Medulla oblongata (tissue), 1 donor: ENCODE results near the gene ACVR2B.
"Not testable (repeated sequence)": the region's sequence is repeated elsewhere in the genome, so short reads cannot be mapped to it uniquely, and the experiment has no call there.

Experiments
- DNase-seq: peaks from one replicate; pipeline ENCODE4 v3.0.0-alpha.2; 2015; ENCODE audit errors: extremely low spot score

ACVR2B gene

DNA sequence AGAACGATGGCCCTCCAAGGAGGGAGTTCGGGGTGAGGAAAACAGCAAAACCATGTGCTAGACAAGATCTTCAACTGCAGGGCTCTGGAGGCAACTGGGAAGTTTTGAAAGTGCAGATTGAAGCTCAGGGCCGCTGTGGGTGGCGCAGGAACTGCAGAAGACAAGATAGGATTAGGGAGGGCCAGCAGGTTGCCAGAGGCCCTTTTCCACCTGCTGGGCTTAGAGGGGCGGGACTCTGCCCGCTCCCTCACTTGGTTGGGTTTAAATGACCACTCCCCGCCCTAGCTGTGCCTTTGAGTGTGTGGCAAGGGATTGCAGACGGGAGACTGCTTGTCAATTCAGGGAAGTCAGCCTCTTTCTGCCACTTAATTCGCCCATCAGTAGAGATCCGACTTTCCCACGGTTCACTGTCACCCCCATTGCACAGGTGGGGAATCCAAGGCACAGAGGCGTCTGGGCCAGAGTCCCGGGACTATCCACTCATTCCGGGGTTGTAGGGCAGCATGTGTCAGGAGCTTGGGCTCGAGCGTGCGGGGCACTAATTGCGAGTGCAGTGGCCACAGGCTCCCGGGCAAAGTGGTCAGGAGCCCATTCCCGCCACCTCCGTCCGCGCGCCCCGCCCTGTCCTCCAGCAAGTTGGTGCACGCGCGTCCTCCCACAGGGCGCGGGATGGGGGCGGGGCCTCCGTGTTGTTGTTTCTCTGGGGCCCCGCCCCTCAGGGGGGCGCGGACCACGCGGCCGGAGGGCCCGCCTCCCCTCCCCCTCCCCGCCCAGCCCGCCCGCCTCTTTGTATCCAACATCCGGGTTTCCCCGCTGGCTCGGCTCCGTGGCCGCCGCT is at the start of gene ACVR2B:
Gene ACVR2B, plus strand, starts transcription at position 816 of the 838 bp plus-strand sequence. CDS start 433 bp downstream, outside the sequence.
- peak; percentile 93 for DNase-seq

DNA sequence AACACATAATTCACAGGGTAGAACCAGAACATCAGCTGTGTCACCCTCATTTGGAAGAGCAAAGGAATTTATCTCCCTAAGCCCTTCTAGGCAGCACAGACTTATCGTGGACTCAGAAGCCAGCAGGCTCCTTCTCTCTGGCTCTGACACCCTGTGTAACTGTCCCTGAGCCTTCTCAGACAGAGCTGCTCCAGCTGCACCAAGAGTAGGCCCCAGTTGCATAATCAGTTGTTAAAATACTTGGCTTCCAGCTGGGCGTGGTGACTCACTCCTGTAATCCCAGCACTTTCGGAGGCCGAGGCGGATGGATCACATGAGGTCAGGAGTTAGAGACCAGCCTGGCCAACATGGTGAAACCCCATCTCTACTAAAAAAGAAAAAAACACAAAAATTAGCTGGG is 49.4 kb upstream of the ACVR2B start:
- DNase-seq: no peak

- DNase-seq: no peak
Measured at GRCh38 chr3:38411591-38411990, 42.1 kb upstream of the ACVR2B start.

- DNase-seq: not testable (repeated sequence)
Measured at GRCh38 chr3:38420758-38421157, 32.9 kb upstream of the ACVR2B start.

DNA sequence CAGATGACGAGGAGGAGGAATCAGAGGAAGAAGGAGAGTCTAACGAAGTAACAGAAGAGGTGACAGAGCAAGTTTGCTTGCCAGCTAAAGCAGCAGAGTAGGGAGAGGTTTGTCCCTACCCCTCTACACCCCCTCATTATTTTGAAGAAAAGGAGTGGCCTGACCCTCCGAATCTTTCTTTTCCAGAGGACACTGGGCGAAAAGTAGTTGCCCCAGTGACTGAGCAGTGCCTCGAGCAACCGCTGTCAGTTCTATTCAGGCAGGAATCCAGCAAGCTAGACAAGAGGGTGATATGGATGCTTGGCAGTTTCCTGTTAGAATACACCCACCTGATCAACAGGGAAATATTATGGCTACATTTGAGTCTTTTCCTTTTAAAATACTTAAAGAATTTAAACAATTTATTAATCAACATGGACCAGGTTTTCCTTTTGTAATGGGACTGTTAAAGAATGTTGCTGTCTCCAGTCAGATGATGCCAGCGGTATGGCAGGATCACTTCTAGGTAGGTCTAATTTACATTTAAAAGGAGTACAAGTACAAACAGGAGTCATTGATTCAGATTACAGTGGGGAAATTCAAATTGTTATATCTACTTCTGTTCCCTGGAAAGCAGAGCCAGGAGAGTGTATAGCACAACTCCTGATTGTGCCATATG is 31.9 kb upstream of the ACVR2B start:
- DNase-seq: no peak

GRCh38 chr3:38426798-38427426 is 26.8 kb upstream of the ACVR2B start:
- DNase-seq: not testable (repeated sequence)

- not testable (repeated sequence) for DNase-seq
Measured at GRCh38 chr3:38432871-38433658, 20.6 kb upstream of the ACVR2B start.

DNA sequence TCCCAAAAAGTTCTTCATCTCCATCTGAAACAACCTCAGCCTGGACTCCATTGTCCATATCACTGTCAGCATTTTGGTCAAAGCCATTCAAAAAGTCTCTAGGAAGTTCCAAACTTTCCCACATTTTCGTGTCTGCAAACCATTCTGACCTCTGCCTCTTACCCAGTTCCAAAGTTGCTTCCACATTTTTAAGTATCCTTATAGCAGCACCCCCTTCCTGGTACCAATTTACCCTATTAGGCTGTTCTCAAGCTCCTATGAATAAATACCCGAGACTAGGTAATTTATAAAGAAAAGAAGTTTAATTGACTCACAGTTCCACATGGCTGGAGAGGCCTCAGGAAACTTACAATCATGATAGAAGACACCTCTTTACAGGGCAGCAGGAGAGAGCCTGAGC is 20.0 kb upstream of the ACVR2B start:
- not testable (repeated sequence) for DNase-seq

- peak; percentile 14 for DNase-seq
Measured at GRCh38 chr3:38438436-38439069, 15.1 kb upstream of the ACVR2B start.

GRCh38 chr3:38443205-38443604 is 10.5 kb upstream of the ACVR2B start:
- not testable (repeated sequence) for DNase-seq

DNA sequence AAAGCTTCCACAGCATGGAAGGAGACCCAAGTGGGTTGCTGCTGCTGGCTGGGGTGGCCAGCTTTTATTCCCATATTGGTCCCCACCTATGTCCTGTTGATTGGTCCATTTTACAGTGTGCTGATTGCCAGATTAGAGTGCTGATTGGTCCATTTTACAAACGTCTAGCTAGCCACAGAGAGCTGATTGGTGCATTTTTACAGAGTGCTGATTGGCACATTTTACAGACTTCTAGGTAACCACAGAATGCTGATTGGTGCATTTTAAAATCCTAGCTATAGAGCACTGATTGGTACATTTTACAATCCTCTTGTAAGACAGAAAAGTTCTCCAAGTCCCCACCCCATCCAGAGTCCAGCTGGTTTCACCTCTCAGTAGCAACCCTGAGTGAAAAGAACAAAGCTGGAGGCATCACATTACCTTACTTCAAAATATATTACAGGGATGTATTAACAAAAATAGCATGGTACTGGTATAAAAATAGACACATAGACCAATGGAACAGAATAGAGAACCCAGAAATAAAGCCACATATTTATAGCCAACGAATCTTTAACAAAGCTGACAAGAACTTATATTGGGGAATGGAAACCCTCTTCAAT is 7.5 kb upstream of the ACVR2B start:
- no peak for DNase-seq

- DNase-seq: no peak
Measured at GRCh38 chr3:38446812-38447211, 6.9 kb upstream of the ACVR2B start.

DNA sequence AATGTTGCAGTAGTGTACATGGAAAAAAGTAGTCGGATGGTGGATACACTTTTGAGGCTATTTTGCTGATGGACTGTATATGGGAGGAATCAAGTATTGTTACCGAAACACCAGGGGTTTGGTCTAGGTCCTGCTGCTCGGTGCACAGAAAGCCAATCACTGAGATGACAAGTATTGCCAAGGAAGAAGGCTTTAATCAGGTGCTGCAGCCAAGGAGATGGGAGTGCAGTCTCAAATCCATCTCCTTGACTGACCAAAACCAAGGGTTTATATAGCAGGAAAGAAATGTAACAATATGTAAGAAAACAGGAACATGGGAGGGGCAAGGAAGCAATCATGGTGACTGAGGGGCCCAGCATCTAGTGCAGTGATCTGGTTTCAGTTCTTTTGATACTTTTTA is 2.8 kb upstream of the ACVR2B start:
- no peak for DNase-seq

DNA sequence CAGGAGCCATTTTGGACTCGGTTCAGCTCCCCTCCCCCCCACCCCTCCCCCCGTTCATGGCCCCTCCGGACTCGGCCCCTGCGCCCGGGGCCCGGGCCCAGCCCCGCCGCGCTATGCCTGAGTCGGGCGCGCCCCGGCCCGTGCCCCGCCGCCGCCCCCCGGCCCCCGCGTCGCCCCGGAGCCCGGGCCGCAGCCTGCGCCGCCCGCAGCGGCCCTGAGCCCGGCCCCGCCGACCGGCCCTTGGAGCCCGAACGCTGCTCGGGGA is 155 bp downstream of the ACVR2B start:
- no peak for DNase-seq

DNA sequence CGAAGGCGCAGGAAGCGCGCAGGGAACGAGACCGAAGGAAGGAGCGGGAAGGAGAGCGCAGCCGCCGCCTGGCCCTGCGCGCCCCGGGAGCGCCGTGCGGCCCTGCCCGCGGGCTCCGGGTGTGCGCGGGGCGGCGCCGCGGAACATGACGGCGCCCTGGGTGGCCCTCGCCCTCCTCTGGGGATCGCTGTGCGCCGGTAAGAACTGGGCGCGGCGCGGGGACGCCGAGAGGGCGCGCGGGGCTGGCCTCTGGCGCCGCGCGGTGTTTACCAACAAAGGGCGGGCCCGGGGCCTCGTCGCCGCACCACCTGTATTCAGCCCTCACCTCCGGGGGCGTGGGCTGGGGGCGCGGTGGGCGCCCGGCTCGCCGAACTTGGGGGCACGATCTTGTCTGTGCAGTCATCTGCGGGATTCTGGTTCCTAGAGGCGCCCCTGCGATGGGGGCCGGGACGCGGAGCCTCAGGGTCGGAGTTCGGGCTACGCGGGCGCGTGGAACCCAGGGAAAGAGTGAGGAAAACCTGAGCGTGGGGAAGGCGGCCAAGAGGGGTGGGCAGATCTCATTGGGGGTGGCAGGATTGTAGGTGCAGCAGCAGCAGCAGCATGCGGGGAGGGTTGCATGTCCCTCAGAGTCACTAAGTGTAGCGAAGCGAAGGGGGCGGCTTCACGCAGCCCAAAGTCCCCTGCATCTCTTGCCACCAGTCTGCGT is 641 bp downstream of the ACVR2B start:
- DNase-seq: peak; percentile 17

- DNase-seq: peak; percentile 13
Measured at GRCh38 chr3:38454884-38455638, 1.4 kb downstream of the ACVR2B start.

DNA sequence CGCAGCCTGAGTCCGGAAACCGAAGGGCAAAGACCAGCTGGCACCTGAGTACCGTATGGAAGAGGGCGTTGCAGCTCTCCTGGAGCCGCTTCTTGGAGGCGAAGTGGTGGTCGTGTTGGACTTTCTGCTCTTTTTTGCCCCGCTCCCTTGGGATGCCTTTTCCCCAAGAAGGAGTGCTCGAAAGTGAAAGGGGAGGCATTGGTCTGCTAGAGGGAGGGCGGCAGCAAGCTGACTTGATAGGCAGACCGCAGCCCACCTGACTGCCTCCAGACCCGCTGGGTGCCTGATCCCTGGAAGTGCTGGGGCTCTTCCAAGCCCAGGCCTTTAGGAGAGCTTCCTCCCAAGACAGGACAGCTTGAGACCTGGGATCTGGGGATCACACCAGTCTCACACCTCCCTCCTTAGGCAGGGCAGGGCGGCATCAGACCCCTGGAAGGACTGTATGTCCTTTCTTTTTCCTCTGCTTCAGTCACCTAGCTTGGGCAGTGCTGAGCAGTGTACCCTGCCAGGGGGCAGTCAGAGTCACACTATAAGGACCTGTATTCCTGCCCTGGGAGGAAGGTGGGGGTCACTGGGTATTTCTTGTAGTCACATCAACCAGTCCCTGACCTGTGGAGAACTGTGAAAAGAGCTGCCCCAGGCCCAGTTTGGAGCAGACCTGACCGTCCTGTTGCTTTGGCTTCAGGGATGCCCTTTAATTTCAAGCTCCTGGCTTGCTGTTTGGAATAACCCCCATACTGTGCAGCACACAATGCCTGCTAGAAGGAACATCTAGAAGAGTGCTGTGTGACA is 2.1 kb downstream of the ACVR2B start:
- peak; percentile 44 for DNase-seq

GRCh38 chr3:38457111-38458003 is 3.7 kb downstream of the ACVR2B start:
- DNase-seq: no peak
